IPS DF 6.9 (cell line): ENCODE data around the gene RASL10A.

Source experiments
- DNase-seq: peaks from one replicate; pipeline ENCODE4 v3.0.0-alpha.2; 2013; ENCODE audit warnings: low read depth, low spot score
- H3K27ac ChIP-seq: one replicate; pipeline ENCODE4 v1.5.1; 2013; ENCODE audit warnings: low read length, control low read depth
- H3K27me3 ChIP-seq: 2 replicates; pipeline ENCODE4 v1.6.1; 2013; ENCODE audit warnings: mild to moderate bottlenecking, low read length; ENCODE audit not compliant: control insufficient read depth, insufficient read depth
- H3K36me3 ChIP-seq: 2 replicates; pipeline ENCODE4 v1.6.1; 2013; ENCODE audit warnings: low read length; ENCODE audit not compliant: control insufficient read depth, insufficient read depth
- H3K4me1 ChIP-seq: 2 replicates; pipeline ENCODE4 v1.6.1; 2013; ENCODE audit warnings: low read length; ENCODE audit not compliant: control insufficient read depth, insufficient read depth
- H3K4me3 ChIP-seq: 2 replicates; pipeline ENCODE4 v1.5.1; 2013; ENCODE audit warnings: mild to moderate bottlenecking, low read length
- H3K9me3 ChIP-seq: 2 replicates; pipeline ENCODE4 v1.6.1; 2013; ENCODE audit warnings: low read length, inconsistent platforms; ENCODE audit not compliant: control insufficient read depth, insufficient read depth
- WGBS: extraction: QIAGEN DNeasy Blood & Tissue Kit; methylation state at CpG from one replicate; pipeline ENCODE4 v1.1.7; 2013; ENCODE audit warnings: mixed read lengths, missing lambda C conversion rate; ENCODE audit not compliant: insufficient read length, insufficient coverage; 5-methylcytosine and 5-hydroxymethylcytosine counted together

RASL10A gene

DNA sequence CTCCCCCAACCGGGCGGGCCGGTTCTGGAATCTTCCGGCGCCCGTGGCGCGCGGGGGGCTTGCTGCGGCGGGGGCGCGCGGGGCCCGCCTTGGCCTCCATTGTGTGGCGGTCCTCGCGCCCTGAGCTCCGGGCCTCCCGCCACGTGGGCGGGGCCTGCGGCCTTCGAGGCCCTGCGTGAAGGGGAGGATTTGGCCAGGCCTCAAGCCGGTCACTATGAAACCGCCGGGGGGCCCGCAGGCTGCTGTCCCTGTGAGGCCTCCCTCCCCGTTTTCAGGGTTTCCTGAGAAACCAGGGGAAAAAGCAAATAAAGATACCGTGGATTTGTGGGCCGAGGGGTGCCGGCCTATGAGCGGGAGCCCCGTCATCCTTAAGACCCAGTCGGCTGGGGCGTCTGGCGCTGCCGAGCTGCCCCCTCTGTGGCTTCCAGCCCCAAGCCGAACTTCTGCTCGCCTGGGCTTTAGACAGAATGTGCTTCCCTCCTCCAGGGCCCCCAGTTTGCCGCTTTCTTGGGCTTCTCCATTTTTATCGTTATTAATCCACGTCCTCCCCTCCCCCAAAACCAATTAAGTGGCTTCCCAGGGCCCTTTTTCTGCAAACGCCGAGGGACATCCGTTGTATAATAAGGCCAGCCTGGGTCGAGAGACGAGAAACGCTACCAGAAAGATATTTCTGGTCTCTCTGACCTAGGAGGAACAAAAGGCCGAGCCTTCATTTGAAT is 46.8 kb downstream of the RASL10A start:
- no peak overlapping the region for H3K27ac ChIP-seq
- no peaks in the 10 kb centered on the region for H3K4me1 ChIP-seq
- no CpG with 5 or more reads among the region's 51 CpGs for WGBS
- no peaks in the 10 kb centered on the region for H3K27me3 ChIP-seq
- H3K4me3 ChIP-seq, result peak overlapping the region; percentile 90
- H3K9me3 ChIP-seq, result no peaks in the 10 kb centered on the region
- no peak for DNase-seq
- peaks cover 14% of the 10 kb centered on the region for H3K36me3 ChIP-seq

DNA sequence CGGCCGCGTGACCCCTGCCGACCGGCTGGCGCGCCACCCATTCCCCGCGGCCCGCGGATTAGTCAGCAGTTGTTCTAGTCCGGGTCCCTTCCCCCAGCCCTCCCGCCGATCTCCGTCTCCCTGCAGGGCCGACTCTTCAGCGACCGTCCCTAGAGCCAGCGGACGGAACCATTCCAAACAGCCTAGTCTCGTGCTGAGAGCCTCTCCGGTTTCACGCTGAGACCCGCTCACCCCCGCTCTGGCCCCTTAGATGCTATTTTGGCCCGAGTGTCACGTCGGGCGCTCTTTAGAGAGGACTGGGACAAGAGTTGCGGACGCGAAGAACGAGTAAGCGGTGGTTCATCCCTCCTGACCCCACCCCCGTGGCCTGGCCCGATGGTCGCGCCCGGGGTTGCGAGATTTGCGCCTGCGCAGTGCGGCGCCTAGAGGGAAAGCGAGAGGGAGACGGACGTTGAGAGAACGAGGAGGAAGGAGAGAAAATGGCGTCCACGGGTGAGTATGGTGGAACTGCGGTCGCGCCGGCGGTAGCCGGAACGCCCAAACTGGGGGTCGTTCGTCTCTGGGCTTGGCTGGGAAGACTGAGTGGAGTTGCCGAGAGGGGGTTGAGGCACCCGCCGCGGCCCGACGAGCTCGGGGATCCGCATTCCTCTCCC is 47.5 kb downstream of the RASL10A start, which contains the start of the genes EWSR1 and RHBDD3:
EWSR1 (plus strand) TSS at position 411 of the 653 bp plus-strand sequence; CDS start at position 480, 69 bp downstream.
RHBDD3 (minus strand) TSS at position 124 of the 653 bp plus-strand sequence. CDS start 2,355 bp downstream, outside the sequence.
- Histone ChIP-seq H3K4me1 (no peaks in the 10 kb centered on the region), H3K27ac (no peak within 1 kb of the TSS), H3K27me3 (no peaks in the 10 kb centered on the region), H3K9me3 (no peaks in the 10 kb centered on the region), H3K36me3 (peaks cover 15% of the 10 kb centered on the region), H3K4me3 (peak within 1 kb of the TSS; percentile 90)
- peak; percentile 67 for DNase-seq
- WGBS, result no CpG with 5 or more reads among the region's 67 CpGs

- Histone ChIP-seq H3K27ac (no peak overlapping the region), H3K27me3 (no peaks in the 10 kb centered on the region), H3K4me1 (no peaks in the 10 kb centered on the region), H3K4me3 (peak overlapping the region; percentile 90; the same call in 1 of the 2 replicates), H3K9me3 (no peaks in the 10 kb centered on the region), H3K36me3 (peaks cover 10% of the 10 kb centered on the region)
- no peak for DNase-seq
- no CpG with 5 or more reads among the region's 32 CpGs for WGBS
Measured at GRCh38 chr22:29267462-29267857, 48.0 kb downstream of the RASL10A start.

- Histone ChIP-seq H3K4me1 (no peaks in the 10 kb centered on the region), H3K36me3 (peaks cover 10% of the 10 kb centered on the region), H3K9me3 (no peaks in the 10 kb centered on the region), H3K27ac (no peak overlapping the region), H3K27me3 (no peaks in the 10 kb centered on the region), H3K4me3 (peak overlapping the region; percentile 90; the same call in 1 of the 2 replicates)
- no peak for DNase-seq
- WGBS, result no CpG with 5 or more reads among the region's 13 CpGs
Measured at GRCh38 chr22:29266564-29267461, 48.7 kb downstream of the RASL10A start.

- Histone ChIP-seq H3K27me3 (no peaks in the 10 kb centered on the region), H3K9me3 (no peaks in the 10 kb centered on the region), H3K36me3 (peaks cover 10% of the 10 kb centered on the region), H3K4me3 (no peak overlapping the region), H3K27ac (no peak overlapping the region), H3K4me1 (no peaks in the 10 kb centered on the region)
- DNase-seq, result no peak
- no CpG with 5 or more reads among the region's 4 CpGs for WGBS
Measured at GRCh38 chr22:29265929-29266328, 49.6 kb downstream of the RASL10A start.

DNA sequence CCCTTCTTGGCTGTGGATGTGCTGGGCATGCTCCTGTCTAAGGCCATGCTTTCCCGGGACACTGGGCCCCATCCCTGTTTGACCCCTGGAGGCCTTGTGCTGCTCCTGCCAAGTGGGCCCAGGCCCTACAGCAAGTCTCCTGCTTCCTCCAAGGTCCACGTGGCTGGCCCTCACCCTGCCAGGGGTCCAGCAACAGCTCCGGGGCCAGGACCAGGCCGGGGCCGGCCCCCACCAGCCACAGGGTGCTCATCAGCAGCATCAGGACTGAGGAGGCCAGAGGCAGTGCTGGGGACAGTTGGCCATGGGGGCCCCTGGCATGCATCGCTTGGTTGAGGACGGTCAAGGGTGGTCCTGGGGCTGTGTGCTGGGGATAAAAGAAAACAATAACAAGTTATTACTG is 50.2 kb downstream of the RASL10A start:
- no peak for DNase-seq
- H3K4me3 ChIP-seq, result no peak overlapping the region
- H3K4me1 ChIP-seq, result no peaks in the 10 kb centered on the region
- no peaks in the 10 kb centered on the region for H3K9me3 ChIP-seq
- no peak overlapping the region for H3K27ac ChIP-seq
- H3K27me3 ChIP-seq, result no peaks in the 10 kb centered on the region
- WGBS, result no CpG with 5 or more reads among the region's 7 CpGs
- H3K36me3 ChIP-seq, result peaks cover 13% of the 10 kb centered on the region

DNA sequence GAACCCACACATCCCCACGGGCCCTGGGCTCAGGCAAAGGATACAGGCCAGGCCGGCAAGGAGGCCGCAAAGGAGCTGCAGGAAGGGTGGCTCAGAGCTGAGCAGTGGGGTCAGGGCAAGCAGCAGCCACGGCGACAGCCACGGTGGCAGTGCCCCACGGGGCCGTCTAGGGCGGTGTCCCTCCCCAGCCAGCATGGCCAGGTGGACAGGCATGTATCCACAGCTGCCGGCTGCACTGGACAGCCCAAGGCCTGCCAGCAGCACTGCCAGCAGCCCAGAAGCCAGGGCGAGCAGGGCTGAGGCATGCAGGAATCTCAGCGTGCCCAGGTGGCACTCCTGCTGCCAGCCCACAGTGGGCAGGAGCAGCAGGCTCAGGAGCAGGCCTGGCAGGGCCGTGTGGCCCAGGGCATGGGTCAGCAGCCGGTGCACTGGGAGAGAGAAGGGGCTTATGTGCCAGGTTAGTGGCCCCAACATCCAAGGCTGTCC is 51.7 kb downstream of the RASL10A start:
- Histone ChIP-seq H3K27ac (no peak overlapping the region), H3K27me3 (no peaks in the 10 kb centered on the region), H3K4me1 (no peaks in the 10 kb centered on the region; the same call in 1 of the 2 replicates), H3K4me3 (no peak overlapping the region), H3K36me3 (peaks cover 19% of the 10 kb centered on the region), H3K9me3 (no peaks in the 10 kb centered on the region)
- no CpG with 5 or more reads among the region's 14 CpGs for WGBS
- DNase-seq, result no peak
